Activated CD4-positive, alpha-beta T cell treated with anti-CD3 and anti-CD28 coated beads, Interleukin-2, Interleukin-6, amounts not matched to agents 100 ng/mL and 50 ng/mL, durations not matched to agents 16 hours and 8 hours (primary cell): ENCODE measurements around the gene TMPRSS4.

Experiments used
- DNase-seq: peaks from one replicate; pipeline ENCODE4 v3.0.0-alpha.2; 2020

The TMPRSS4 gene

GRCh38 chr11:118081241-118081958 lies 4.5 kb downstream of the TMPRSS4 start:
- DNase-seq: no peak

- DNase-seq: no peak
These were observed 6.1 kb downstream of the TMPRSS4 start for GRCh38 chr11:118082880-118083552.

- no peak for DNase-seq
These were observed 7.4 kb downstream of the TMPRSS4 start for GRCh38 chr11:118084247-118084646.

- no peak for DNase-seq
These were observed 7.8 kb downstream of the TMPRSS4 start for GRCh38 chr11:118084656-118085055.

- no peak for DNase-seq
These were observed 10.3 kb downstream of the TMPRSS4 start, which contains the start of gene SMIM35 for GRCh38 chr11:118086913-118087768. TSS of gene SMIM35 (minus strand) at chr11:118086963. CDS start at chr11:118086757, 206 bp downstream.

- no peak for DNase-seq
These were observed 11.1 kb downstream of the TMPRSS4 start for GRCh38 chr11:118087931-118088330.

- no peak for DNase-seq
These were observed 11.7 kb downstream of the TMPRSS4 start for GRCh38 chr11:118088531-118088930.

- no peak for DNase-seq
These were observed 13.8 kb downstream of the TMPRSS4 start for GRCh38 chr11:118090545-118091162.

- no peak for DNase-seq
These were observed 14.8 kb downstream of the TMPRSS4 start for GRCh38 chr11:118091690-118092089.

- no peak for DNase-seq
These were observed 16.2 kb downstream of the TMPRSS4 start for GRCh38 chr11:118092907-118093571.

- no peak for DNase-seq
These were observed 18.6 kb downstream of the TMPRSS4 start for GRCh38 chr11:118095493-118095892.

GRCh38 chr11:118095967-118096367 lies 19.1 kb downstream of the TMPRSS4 start:
- DNase-seq: no peak

- no peak for DNase-seq
These were observed 22.3 kb downstream of the TMPRSS4 start for GRCh38 chr11:118098996-118099837.

- DNase-seq: no peak
These were observed 23.1 kb downstream of the TMPRSS4 start for GRCh38 chr11:118099838-118100556.

GRCh38 chr11:118100691-118101232 lies 23.9 kb downstream of the TMPRSS4 start:
- DNase-seq: no peak

- DNase-seq: no peak
These were observed 25.9 kb downstream of the TMPRSS4 start for GRCh38 chr11:118102721-118103261.

GRCh38 chr11:118104491-118104890 lies 27.6 kb downstream of the TMPRSS4 start:
- no peak for DNase-seq

GRCh38 chr11:118105657-118106305 lies 28.9 kb downstream of the TMPRSS4 start:
- no peak for DNase-seq

GRCh38 chr11:118106789-118107335 lies 30.0 kb downstream of the TMPRSS4 start:
- no peak for DNase-seq
